GM23338 (cell line): ENCODE measurements around the gene RNF32. TPM values are rescaled to one million over a fixed set of nuclear protein-coding genes. Genes with fewer than 3 reads are reported as not detected.

Experiments used
- ATAC-seq: fragments of 200-7000 bp; cut with Tn5 transposase; 3 replicates; pipeline ENCODE4 v1.9.1; 2020
- DNase-seq: peaks from one replicate; pipeline ENCODE4 v3.0.0-alpha.2; 2015; ENCODE audit warnings: low spot score
- H2AFZ ChIP-seq: fragments of 200-600 bp; sonication (generic); 2 replicates; pipeline ENCODE4 v1.8.0; 2016; ENCODE audit warnings: antibody characterized with exemption, mild to moderate bottlenecking, moderate library complexity
- H3F3A ChIP-seq: fragments of 200-600 bp; sonication (generic); replicated peaks from 2 replicates; pipeline ENCODE4 v1.8.0; 2017; ENCODE audit warnings: antibody characterized with exemption, mixed run types, low read depth
- H3K27ac ChIP-seq: fragments of 200-600 bp; sonication (generic); 2 replicates; pipeline ENCODE4 v1.6.1; 2016; ENCODE audit warnings: low read depth
- H3K27me3 ChIP-seq: fragments of 200-600 bp; sonication (generic); 2 replicates; pipeline ENCODE4 v1.8.0; 2016; ENCODE audit warnings: mild to moderate bottlenecking, mixed run types, moderate library complexity; ENCODE audit not compliant: insufficient read depth
- H3K36me3 ChIP-seq: fragments of 200-600 bp; sonication (generic); 2 replicates; pipeline ENCODE4 v1.8.0; 2016; ENCODE audit warnings: mild to moderate bottlenecking; ENCODE audit not compliant: insufficient read depth
- H3K4me1 ChIP-seq: fragments of 200-600 bp; sonication (generic); 2 replicates; pipeline ENCODE4 v1.8.0; 2016; ENCODE audit warnings: mild to moderate bottlenecking, moderate library complexity; ENCODE audit not compliant: insufficient read depth
- H3K4me2 ChIP-seq: fragments of 200-600 bp; sonication (generic); 2 replicates; pipeline ENCODE4 v1.7.1; 2017; ENCODE audit warnings: mixed run types
- H3K4me3 ChIP-seq: fragments of 200-600 bp; sonication (generic); 2 replicates; pipeline ENCODE4 v1.6.1; 2016; ENCODE audit warnings: mixed run types
- H3K79me2 ChIP-seq: fragments of 200-600 bp; sonication (generic); replicated peaks from 2 replicates; pipeline ENCODE4 v1.8.0; 2017; ENCODE audit warnings: mild to moderate bottlenecking; ENCODE audit not compliant: insufficient read depth
- H3K9me2 ChIP-seq: fragments of 200-600 bp; sonication (generic); 2 replicates; pipeline ENCODE4 v1.8.0; 2017; ENCODE audit not compliant: insufficient read depth
- H4K20me1 ChIP-seq: fragments of 200-600 bp; sonication (generic); replicated peaks from 2 replicates; pipeline ENCODE4 v1.8.0; 2017; ENCODE audit warnings: mild to moderate bottlenecking; ENCODE audit not compliant: insufficient read depth
- H3K27ac Mint-ChIP-seq: 2 replicates; pipeline ENCODE4 v1.8.0; 2020; ENCODE audit warnings: inconsistent platforms, mild to moderate bottlenecking, moderate library complexity, mixed read lengths
- H3K27me3 Mint-ChIP-seq: 3 replicates; pipeline ENCODE4 v1.8.0; 2022; ENCODE audit warnings: low read depth, mild to moderate bottlenecking, moderate library complexity, mixed read lengths, inconsistent platforms; ENCODE audit not compliant: insufficient read depth, poor library complexity
- H3K36me3 Mint-ChIP-seq: 3 replicates; pipeline ENCODE4 v1.8.0; 2021; ENCODE audit warnings: low read depth, mild to moderate bottlenecking, inconsistent platforms, moderate library complexity, mixed read lengths
- H3K4me1 Mint-ChIP-seq: 3 replicates; pipeline ENCODE4 v1.8.0; 2020; ENCODE audit warnings: mild to moderate bottlenecking, inconsistent platforms, mixed read lengths
- H3K4me3 Mint-ChIP-seq: 3 replicates; pipeline ENCODE4 v1.8.0; 2021; ENCODE audit warnings: moderate library complexity, mild to moderate bottlenecking, inconsistent platforms, mixed read lengths
- H3K9me3 Mint-ChIP-seq: 3 replicates; pipeline ENCODE4 v1.8.0; 2020; ENCODE audit warnings: moderate library complexity, mild to moderate bottlenecking, inconsistent platforms, mixed read lengths
- EZH2phosphoT487 ChIP-seq: fragments of 200-600 bp; sonication (generic); IDR thresholded peaks from one replicate; pipeline ENCODE4 v1.8.1; 2018; ENCODE audit warnings: antibody characterized with exemption; ENCODE audit not compliant: unreplicated experiment
- JUNB ChIP-seq: IDR thresholded peaks from one replicate; pipeline ENCODE4 v1.6.1; 2016; ENCODE audit warnings: antibody characterized with exemption; ENCODE audit not compliant: unreplicated experiment
- STAT1 ChIP-seq: IDR thresholded peaks from one replicate; pipeline ENCODE4 v1.6.1; 2016; ENCODE audit warnings: antibody characterized with exemption; ENCODE audit not compliant: unreplicated experiment
- ZNF114 ChIP-seq: fragments of 250-450 bp; sonication (Bioruptor Pico); IDR thresholded peaks from 2 replicates; pipeline ENCODE4 v1.5.0; 2020; ENCODE audit warnings: mild to moderate bottlenecking, moderate library complexity
- ZNF331 ChIP-seq: fragments of 250-450 bp; sonication (Bioruptor Pico); IDR thresholded peaks from 2 replicates; pipeline ENCODE4 v1.5.0; 2020; ENCODE audit warnings: low read depth, mild to moderate bottlenecking, moderate library complexity
- polyA plus RNA-seq: library from polyadenylated mRNA; unstranded; fragments of >200 nt; fragmentation: Nextera tagmentation; extraction: Ambion mirVana; gene quantifications from 2 replicates; pipeline ENCODE4 v1.2.1, GENCODE V29; 2016
- total RNA-seq: library from RNA; depleted of rRNA; stranded (reverse); fragments of >200 nt; shearing (Covaris generic); gene quantifications from 2 replicates; pipeline ENCODE4 v1.2.3, GENCODE V29; 2014
- TF ChIP-seq, protein P1 (sequence below): fragments of 250-450 bp; sonication (Bioruptor Pico); IDR thresholded peaks from 2 replicates; pipeline ENCODE4 v1.5.0; 2020; ENCODE audit warnings: mild to moderate bottlenecking, moderate library complexity
- TF ChIP-seq, protein P2 (sequence below): IDR thresholded peaks from one replicate; pipeline ENCODE4 v1.6.1; 2018; ENCODE audit warnings: antibody characterized with exemption; ENCODE audit not compliant: unreplicated experiment

Gene RNF32
- total and polyA plus RNA-seq, 2 experiments from 2014 or later = 0.56 to 2.0 TPM

DNA sequence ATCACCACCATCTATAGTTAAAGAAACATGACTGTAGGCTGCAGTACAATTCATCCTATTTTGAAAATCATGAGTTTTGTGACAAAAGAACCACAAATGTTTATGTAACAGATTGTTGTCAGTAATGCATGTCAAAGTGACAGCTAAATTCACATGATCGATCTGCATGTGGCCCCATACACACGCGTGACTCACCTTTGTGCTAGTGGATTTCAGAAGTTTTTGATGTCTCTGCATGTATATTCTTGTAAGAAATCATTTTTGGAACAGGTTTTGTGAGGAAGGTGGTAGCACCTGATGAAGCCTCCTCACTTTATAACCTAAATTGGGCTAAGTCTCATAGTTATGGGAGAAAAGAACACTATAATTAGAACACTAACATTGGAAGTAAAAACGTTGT lies 17.1 kb downstream of the RNF32 start (continued):
- TF ChIP-seq, protein P1, sequence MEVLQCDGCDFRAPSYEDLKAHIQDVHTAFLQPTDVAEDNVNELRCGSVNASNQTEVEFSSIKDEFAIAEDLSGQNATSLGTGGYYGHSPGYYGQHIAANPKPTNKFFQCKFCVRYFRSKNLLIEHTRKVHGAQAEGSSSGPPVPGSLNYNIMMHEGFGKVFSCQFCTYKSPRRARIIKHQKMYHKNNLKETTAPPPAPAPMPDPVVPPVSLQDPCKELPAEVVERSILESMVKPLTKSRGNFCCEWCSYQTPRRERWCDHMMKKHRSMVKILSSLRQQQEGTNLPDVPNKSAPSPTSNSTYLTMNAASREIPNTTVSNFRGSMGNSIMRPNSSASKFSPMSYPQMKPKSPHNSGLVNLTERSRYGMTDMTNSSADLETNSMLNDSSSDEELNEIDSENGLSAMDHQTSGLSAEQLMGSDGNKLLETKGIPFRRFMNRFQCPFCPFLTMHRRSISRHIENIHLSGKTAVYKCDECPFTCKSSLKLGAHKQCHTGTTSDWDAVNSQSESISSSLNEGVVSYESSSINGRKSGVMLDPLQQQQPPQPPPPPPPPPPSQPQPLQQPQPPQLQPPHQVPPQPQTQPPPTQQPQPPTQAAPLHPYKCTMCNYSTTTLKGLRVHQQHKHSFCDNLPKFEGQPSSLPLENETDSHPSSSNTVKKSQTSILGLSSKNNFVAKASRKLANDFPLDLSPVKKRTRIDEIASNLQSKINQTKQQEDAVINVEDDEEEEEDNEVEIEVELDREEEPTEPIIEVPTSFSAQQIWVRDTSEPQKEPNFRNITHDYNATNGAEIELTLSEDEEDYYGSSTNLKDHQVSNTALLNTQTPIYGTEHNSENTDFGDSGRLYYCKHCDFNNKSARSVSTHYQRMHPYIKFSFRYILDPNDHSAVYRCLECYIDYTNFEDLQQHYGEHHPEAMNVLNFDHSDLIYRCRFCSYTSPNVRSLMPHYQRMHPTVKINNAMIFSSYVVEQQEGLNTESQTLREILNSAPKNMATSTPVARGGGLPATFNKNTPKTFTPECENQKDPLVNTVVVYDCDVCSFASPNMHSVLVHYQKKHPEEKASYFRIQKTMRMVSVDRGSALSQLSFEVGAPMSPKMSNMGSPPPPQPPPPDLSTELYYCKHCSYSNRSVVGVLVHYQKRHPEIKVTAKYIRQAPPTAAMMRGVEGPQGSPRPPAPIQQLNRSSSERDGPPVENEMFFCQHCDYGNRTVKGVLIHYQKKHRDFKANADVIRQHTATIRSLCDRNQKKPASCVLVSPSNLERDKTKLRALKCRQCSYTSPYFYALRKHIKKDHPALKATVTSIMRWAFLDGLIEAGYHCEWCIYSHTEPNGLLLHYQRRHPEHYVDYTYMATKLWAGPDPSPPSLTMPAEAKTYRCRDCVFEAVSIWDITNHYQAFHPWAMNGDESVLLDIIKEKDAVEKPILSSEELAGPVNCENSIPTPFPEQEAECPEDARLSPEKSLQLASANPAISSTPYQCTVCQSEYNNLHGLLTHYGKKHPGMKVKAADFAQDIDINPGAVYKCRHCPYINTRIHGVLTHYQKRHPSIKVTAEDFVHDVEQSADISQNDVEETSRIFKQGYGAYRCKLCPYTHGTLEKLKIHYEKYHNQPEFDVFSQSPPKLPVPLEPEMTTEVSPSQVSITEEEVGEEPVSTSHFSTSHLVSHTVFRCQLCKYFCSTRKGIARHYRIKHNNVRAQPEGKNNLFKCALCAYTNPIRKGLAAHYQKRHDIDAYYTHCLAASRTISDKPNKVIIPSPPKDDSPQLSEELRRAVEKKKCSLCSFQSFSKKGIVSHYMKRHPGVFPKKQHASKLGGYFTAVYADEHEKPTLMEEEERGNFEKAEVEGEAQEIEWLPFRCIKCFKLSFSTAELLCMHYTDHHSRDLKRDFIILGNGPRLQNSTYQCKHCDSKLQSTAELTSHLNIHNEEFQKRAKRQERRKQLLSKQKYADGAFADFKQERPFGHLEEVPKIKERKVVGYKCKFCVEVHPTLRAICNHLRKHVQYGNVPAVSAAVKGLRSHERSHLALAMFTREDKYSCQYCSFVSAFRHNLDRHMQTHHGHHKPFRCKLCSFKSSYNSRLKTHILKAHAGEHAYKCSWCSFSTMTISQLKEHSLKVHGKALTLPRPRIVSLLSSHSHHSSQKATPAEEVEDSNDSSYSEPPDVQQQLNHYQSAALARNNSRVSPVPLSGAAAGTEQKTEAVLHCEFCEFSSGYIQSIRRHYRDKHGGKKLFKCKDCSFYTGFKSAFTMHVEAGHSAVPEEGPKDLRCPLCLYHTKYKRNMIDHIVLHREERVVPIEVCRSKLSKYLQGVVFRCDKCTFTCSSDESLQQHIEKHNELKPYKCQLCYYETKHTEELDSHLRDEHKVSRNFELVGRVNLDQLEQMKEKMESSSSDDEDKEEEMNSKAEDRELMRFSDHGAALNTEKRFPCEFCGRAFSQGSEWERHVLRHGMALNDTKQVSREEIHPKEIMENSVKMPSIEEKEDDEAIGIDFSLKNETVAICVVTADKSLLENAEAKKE (CRISPR knock-in tag) = no peak
- TF ChIP-seq STAT1 (no peak), EZH2phosphoT487 (no peak), JUNB (no peak), ZNF114 (CRISPR knock-in tag) (no peak)
- TF ChIP-seq, protein P2, sequence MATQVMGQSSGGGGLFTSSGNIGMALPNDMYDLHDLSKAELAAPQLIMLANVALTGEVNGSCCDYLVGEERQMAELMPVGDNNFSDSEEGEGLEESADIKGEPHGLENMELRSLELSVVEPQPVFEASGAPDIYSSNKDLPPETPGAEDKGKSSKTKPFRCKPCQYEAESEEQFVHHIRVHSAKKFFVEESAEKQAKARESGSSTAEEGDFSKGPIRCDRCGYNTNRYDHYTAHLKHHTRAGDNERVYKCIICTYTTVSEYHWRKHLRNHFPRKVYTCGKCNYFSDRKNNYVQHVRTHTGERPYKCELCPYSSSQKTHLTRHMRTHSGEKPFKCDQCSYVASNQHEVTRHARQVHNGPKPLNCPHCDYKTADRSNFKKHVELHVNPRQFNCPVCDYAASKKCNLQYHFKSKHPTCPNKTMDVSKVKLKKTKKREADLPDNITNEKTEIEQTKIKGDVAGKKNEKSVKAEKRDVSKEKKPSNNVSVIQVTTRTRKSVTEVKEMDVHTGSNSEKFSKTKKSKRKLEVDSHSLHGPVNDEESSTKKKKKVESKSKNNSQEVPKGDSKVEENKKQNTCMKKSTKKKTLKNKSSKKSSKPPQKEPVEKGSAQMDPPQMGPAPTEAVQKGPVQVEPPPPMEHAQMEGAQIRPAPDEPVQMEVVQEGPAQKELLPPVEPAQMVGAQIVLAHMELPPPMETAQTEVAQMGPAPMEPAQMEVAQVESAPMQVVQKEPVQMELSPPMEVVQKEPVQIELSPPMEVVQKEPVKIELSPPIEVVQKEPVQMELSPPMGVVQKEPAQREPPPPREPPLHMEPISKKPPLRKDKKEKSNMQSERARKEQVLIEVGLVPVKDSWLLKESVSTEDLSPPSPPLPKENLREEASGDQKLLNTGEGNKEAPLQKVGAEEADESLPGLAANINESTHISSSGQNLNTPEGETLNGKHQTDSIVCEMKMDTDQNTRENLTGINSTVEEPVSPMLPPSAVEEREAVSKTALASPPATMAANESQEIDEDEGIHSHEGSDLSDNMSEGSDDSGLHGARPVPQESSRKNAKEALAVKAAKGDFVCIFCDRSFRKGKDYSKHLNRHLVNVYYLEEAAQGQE = no peak

DNA sequence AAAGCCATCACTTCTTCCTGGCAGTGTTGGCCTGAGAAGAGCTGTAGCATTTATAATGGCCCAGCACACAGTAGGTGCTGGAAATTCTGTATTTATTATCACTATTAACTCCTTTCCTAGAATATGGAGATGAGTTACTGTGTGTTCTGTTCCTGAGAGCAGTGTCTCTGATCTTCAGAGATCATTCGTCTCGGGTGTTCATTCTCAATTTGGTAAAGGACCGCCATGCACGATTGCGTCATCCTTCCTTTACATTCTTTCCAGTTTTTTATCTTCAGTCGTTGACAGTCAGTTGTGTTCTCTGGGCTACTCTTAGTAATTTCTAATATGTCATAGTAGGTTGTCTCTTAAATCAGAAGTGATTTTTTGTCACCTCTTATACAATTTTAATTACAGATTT lies 18.6 kb downstream of the RNF32 start:
- Histone ChIP-seq H4K20me1 (no peaks in the 10 kb centered on the region), H3K9me2 (no peaks in the 10 kb centered on the region), H3K36me3 (no peaks in the 10 kb centered on the region), H2AFZ (no peak overlapping the region), H3K4me1 (no peaks in the 10 kb centered on the region), H3F3A (no peaks in the 10 kb centered on the region), H3K4me2 (no peak overlapping the region), H3K27ac (no peak overlapping the region), H3K27me3 (no peaks in the 10 kb centered on the region), H3K79me2 (no peaks in the 10 kb centered on the region), H3K4me3 (no peak overlapping the region)
- ATAC-seq (no peak), DNase-seq (no peak)
- Mint-ChIP-seq H3K9me3 (no peaks in the 10 kb centered on the region), H3K27ac (no peak overlapping the region), H3K4me1 (peaks cover 14% of the 10 kb centered on the region; the same call in 2 of the 3 replicates), H3K27me3 (peaks cover 6% of the 10 kb centered on the region), H3K4me3 (no peak overlapping the region), H3K36me3 (no peaks in the 10 kb centered on the region)
- no peak for TF ChIP-seq JUNB
- TF ChIP-seq ZNF331 (CRISPR knock-in tag) = no peak
